ENCODE results near the gene DCAF15.

DNA sequence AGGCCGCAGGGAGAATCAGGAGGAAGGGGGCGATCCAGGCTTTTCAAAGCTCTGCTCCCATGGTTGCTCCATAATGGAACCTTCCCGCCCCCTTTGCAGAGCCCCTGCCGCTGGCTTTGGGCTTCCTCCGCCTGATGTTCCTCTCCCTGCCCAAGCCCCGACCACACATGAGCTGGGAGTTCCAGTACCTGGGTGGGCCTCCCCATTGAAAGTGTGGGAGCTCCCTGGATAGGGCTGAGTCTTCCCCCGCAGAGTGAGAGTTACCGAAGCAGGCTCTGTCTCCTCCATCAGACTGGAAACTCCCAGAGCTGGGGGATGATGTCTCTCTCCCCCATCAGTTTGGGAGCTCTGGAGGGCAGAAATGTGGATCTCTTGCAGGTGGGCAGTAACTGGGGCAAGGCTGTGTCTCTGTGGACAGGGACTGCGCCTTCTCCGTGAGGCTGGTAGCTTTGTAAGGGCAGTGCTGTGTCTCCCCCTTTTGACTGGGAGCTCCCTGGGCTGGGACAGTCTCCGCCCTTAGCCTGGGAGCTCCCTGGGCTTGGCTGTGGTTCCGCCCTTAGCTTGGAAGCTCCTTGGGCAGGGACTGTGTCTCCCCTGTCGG, 722 bp downstream of the DCAF15 start:
- TF ChIP-seq MYC (IDR thresholded peaks at IDR 0.05; ENCODE audit: low read depth, low read length) = no peak
- no peak for TF ChIP-seq POLR2A (IDR thresholded peaks at IDR 0.05; ENCODE audit: extremely low read depth, insufficient read length)
- TF ChIP-seq, protein P1, sequence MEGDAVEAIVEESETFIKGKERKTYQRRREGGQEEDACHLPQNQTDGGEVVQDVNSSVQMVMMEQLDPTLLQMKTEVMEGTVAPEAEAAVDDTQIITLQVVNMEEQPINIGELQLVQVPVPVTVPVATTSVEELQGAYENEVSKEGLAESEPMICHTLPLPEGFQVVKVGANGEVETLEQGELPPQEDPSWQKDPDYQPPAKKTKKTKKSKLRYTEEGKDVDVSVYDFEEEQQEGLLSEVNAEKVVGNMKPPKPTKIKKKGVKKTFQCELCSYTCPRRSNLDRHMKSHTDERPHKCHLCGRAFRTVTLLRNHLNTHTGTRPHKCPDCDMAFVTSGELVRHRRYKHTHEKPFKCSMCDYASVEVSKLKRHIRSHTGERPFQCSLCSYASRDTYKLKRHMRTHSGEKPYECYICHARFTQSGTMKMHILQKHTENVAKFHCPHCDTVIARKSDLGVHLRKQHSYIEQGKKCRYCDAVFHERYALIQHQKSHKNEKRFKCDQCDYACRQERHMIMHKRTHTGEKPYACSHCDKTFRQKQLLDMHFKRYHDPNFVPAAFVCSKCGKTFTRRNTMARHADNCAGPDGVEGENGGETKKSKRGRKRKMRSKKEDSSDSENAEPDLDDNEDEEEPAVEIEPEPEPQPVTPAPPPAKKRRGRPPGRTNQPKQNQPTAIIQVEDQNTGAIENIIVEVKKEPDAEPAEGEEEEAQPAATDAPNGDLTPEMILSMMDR (IDR thresholded peaks at IDR 0.05; ENCODE audit: low read depth, low read length) = no peak
- no peak for TF ChIP-seq MAX (IDR thresholded peaks at IDR 0.05; ENCODE audit: low read depth, low read length)

Measured in NB4 (cell line).